RWPE2 (cell line): Measurements from ENCODE around the gene ACE.

Source experiments
- ATAC-seq: fragments of 200-7000 bp; cut with Tn5 transposase; 3 replicates; pipeline ENCODE4 v1.9.1; 2021; ENCODE audit warnings: low read depth
- DNase-seq: peaks from one replicate; pipeline ENCODE4 v3.0.0-alpha.2; 2020; ENCODE audit warnings: low spot score
- H3K27ac ChIP-seq: fragments of 450-650 bp; 2 replicates; pipeline ENCODE4 v1.5.1; 2017; ENCODE audit warnings: mild to moderate bottlenecking; ENCODE audit not compliant: poor library complexity, severe bottlenecking
- H3K27me3 ChIP-seq: fragments of 250-450 bp; sonication (Bioruptor Pico); 2 replicates; pipeline ENCODE4 v1.5.1; 2021; ENCODE audit warnings: mild to moderate bottlenecking, moderate library complexity; ENCODE audit not compliant: insufficient read depth, poor library complexity, severe bottlenecking
- H3K36me3 ChIP-seq: fragments of 250-450 bp; sonication (Bioruptor Pico); 2 replicates; pipeline ENCODE4 v1.5.1; 2020; ENCODE audit warnings: low read depth, mild to moderate bottlenecking, moderate library complexity
- H3K4me1 ChIP-seq: fragments of 250-450 bp; sonication (Bioruptor Pico); 2 replicates; pipeline ENCODE4 v1.5.1; 2021; ENCODE audit warnings: mild to moderate bottlenecking, moderate library complexity; ENCODE audit not compliant: insufficient read depth, poor library complexity, severe bottlenecking
- H3K4me3 ChIP-seq: fragments of 250-450 bp; sonication (Bioruptor Pico); 2 replicates; pipeline ENCODE4 v1.5.1; 2021; ENCODE audit warnings: mild to moderate bottlenecking, moderate library complexity; ENCODE audit not compliant: severe bottlenecking
- H3K9me3 ChIP-seq: fragments of 250-450 bp; sonication (Bioruptor Pico); 2 replicates; pipeline ENCODE4 v1.5.1; 2021; ENCODE audit warnings: mild to moderate bottlenecking, moderate library complexity; ENCODE audit not compliant: severe bottlenecking
- TF ChIP-seq, protein P1 (sequence below): fragments of 450-650 bp; IDR thresholded peaks from one replicate; pipeline ENCODE4 v1.5.1; 2017; ENCODE audit warnings: mild to moderate bottlenecking, moderate library complexity; ENCODE audit not compliant: poor library complexity, severe bottlenecking

ACE gene

DNA sequence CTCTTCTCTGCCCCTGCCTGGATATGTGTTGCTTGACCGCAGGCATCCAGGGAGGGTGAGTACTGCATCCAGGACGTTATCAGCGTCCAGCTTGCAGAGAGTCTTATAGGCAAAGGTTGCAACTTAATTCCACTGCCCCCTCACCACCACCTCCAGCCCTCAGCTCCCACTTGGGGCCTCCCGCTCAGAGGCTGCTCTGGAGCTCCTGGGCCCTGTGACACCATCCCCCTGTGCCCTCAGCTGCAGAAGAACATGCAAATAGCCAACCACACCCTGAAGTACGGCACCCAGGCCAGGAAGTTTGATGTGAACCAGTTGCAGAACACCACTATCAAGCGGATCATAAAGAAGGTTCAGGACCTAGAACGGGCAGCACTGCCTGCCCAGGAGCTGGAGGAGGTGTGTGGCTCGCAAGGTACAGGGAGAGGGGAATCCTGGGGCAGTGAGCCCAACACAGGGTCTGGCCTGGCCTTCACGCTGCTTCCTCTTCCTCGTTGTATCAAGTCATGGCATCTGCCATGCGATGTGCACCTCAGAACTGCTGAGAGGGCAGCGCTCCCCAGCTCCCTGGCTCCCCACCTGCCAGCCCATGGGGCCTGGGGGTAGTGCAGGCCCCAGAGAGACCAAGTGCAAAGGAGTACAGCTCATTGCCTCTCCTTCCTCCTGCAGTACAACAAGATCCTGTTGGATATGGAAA lies 9.6 kb downstream of the ACE start:
- H3K4me1 ChIP-seq: no peaks in the 10 kb centered on the region
- DNase-seq: no peak
- H3K9me3 ChIP-seq: no peaks in the 10 kb centered on the region
- TF ChIP-seq, protein P1, sequence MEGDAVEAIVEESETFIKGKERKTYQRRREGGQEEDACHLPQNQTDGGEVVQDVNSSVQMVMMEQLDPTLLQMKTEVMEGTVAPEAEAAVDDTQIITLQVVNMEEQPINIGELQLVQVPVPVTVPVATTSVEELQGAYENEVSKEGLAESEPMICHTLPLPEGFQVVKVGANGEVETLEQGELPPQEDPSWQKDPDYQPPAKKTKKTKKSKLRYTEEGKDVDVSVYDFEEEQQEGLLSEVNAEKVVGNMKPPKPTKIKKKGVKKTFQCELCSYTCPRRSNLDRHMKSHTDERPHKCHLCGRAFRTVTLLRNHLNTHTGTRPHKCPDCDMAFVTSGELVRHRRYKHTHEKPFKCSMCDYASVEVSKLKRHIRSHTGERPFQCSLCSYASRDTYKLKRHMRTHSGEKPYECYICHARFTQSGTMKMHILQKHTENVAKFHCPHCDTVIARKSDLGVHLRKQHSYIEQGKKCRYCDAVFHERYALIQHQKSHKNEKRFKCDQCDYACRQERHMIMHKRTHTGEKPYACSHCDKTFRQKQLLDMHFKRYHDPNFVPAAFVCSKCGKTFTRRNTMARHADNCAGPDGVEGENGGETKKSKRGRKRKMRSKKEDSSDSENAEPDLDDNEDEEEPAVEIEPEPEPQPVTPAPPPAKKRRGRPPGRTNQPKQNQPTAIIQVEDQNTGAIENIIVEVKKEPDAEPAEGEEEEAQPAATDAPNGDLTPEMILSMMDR: no peak
- no peak for ATAC-seq
- H3K36me3 ChIP-seq: no peaks in the 10 kb centered on the region
- H3K27ac ChIP-seq: no peak overlapping the region
- H3K4me3 ChIP-seq: no peak overlapping the region
- no peaks in the 10 kb centered on the region for H3K27me3 ChIP-seq

DNA sequence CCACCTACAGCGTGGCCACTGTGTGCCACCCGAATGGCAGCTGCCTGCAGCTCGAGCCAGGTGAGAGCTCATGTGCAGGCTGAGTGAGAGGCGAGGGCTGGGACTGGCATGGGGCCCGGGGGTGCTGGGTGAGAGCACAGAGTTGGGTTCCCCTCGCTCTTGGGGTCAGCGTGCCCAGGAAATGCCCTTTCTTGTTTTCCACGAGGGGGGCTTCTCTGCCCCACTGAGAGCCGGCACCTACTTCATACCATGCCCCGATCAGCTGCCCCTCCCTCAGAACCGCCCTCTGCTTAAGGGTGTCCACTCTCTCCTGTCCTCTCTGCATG lies 10.1 kb downstream of the ACE start:
- TF ChIP-seq, protein P1: no peak
- Histone ChIP-seq H3K27me3 (no peaks in the 10 kb centered on the region), H3K4me3 (no peak overlapping the region), H3K27ac (no peak overlapping the region), H3K36me3 (no peaks in the 10 kb centered on the region), H3K9me3 (no peaks in the 10 kb centered on the region), H3K4me1 (no peaks in the 10 kb centered on the region)
- DNase-seq: no peak
- ATAC-seq: no peak

DNA sequence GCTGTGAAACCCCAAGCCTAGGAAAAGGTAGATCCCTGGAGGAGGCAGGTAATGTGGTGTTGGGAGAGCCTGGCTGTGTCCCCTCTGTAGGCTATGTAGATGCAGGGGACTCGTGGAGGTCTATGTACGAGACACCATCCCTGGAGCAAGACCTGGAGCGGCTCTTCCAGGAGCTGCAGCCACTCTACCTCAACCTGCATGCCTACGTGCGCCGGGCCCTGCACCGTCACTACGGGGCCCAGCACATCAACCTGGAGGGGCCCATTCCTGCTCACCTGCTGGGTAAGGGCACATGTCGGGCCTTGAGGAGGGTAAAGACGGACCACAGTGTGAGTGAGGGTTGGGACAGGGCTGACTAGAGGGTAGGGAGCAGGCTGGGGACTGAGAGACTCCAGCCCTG lies 12.0 kb downstream of the ACE start:
- Histone ChIP-seq H3K36me3 (no peaks in the 10 kb centered on the region), H3K9me3 (no peaks in the 10 kb centered on the region), H3K4me1 (no peaks in the 10 kb centered on the region), H3K27me3 (peaks cover 8% of the 10 kb centered on the region), H3K4me3 (no peak overlapping the region), H3K27ac (no peak overlapping the region)
- TF ChIP-seq, protein P1: no peak
- no peak for ATAC-seq
- DNase-seq: no peak

DNA sequence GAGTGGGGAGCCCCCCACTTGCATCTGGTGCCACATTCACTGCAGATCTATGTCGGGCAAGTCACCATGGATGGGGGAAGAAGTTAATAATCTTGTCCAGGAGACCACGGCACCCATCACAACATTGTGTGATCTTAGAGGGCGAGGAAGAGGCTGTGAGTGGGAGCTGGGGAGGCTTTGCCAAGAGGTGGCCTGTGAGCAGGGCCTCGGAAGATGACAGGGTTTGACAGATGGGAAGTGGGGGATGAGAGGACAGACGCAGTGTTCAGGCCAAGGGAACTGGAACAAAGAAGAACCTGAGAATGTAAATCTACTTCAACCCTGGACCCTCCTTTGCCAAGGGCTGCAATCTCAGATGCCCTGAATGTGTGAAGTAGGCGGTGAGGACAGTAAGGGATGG lies 12.4 kb downstream of the ACE start:
- TF ChIP-seq, protein P1: no peak
- no peaks in the 10 kb centered on the region for H3K36me3 ChIP-seq
- ATAC-seq (no peak), DNase-seq (no peak)
- no peak overlapping the region for H3K4me3 ChIP-seq
- no peak overlapping the region for H3K27ac ChIP-seq
- no peaks in the 10 kb centered on the region for H3K9me3 ChIP-seq
- H3K4me1 ChIP-seq: no peaks in the 10 kb centered on the region
- peaks cover 8% of the 10 kb centered on the region for H3K27me3 ChIP-seq

DNA sequence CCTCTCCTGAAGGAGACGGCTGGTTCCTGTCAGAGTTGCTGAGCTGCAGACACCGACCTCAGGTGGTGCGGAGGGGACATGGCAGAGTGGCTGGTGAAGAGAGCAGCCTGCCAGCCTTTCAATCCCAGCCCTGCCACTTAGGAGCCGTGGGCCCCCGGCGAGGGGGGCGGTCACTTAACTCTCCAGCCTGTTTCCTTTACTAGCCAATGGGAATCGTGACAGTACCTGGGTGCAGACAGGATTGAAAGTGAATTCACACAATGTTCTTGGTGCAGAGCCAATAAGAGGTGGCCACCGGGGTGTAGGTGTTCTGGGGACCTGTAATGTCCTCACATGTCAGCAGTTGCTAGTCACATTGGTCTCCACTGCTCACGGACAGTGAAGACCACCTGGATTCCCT lies 13.5 kb downstream of the ACE start:
- H3K27me3 ChIP-seq: peaks cover 8% of the 10 kb centered on the region
- TF ChIP-seq, protein P1: no peak
- no peak overlapping the region for H3K27ac ChIP-seq
- H3K4me3 ChIP-seq: no peak overlapping the region
- no peak for DNase-seq
- ATAC-seq: peak; percentile 45; the same call in 2 of the 3 replicates
- no peaks in the 10 kb centered on the region for H3K36me3 ChIP-seq
- H3K9me3 ChIP-seq: no peaks in the 10 kb centered on the region
- no peaks in the 10 kb centered on the region for H3K4me1 ChIP-seq
